NK-92 (cell line): Measurements from ENCODE around the gene GRID1.

Experiments
- DNase-seq: peaks from one replicate; lab custom pipeline; 2025; ENCODE audit not compliant: unreplicated experiment; lab: John Stamatoyannopoulos, UW

The GRID1 gene

GRCh38 chr10:86339226-86339865, 27.2 kb downstream of the GRID1 start:
- DNase-seq = no peak

GRCh38 chr10:86337121-86337601, 29.4 kb downstream of the GRID1 start:
- no peak for DNase-seq

GRCh38 chr10:86336341-86336740, 30.3 kb downstream of the GRID1 start:
- no peak for DNase-seq

GRCh38 chr10:86335831-86336230, 30.8 kb downstream of the GRID1 start:
- no peak for DNase-seq

GRCh38 chr10:86335257-86335656, 31.3 kb downstream of the GRID1 start:
- no peak for DNase-seq

- no peak for DNase-seq
Measured at GRCh38 chr10:86334488-86335085, 32.0 kb downstream of the GRID1 start.

GRCh38 chr10:86333826-86334487, 32.6 kb downstream of the GRID1 start:
- no peak for DNase-seq

GRCh38 chr10:86331861-86332260, 34.7 kb downstream of the GRID1 start:
- DNase-seq = no peak

- DNase-seq = no peak
Measured at GRCh38 chr10:86330778-86331763, 35.5 kb downstream of the GRID1 start.

- DNase-seq = no peak
Measured at GRCh38 chr10:86329896-86330680, 36.5 kb downstream of the GRID1 start.

GRCh38 chr10:86329093-86329710, 37.4 kb downstream of the GRID1 start:
- DNase-seq = no peak

GRCh38 chr10:86327954-86328725, 38.5 kb downstream of the GRID1 start:
- DNase-seq = no peak

GRCh38 chr10:86325158-86325557, 41.4 kb downstream of the GRID1 start:
- DNase-seq = no peak

GRCh38 chr10:86321568-86321967, 45.0 kb downstream of the GRID1 start:
- no peak for DNase-seq

GRCh38 chr10:86319676-86320075, 46.9 kb downstream of the GRID1 start:
- DNase-seq = no peak

- no peak for DNase-seq
Measured at GRCh38 chr10:86317949-86318725, 48.5 kb downstream of the GRID1 start.

GRCh38 chr10:86316990-86317389, 49.6 kb downstream of the GRID1 start:
- DNase-seq = no peak

- no peak for DNase-seq
Measured at GRCh38 chr10:86316274-86316835, 50.2 kb downstream of the GRID1 start.
